SH-SY5Y (cell line): ENCODE data around the gene SURF4.

ENCODE experiments used
- GATA2 ChIP-seq: IDR thresholded peaks from 2 replicates; pipeline ENCODE4 v1.6.1; 2011; ENCODE audit warnings: mild to moderate bottlenecking, low read depth, low read length
- GATA3 ChIP-seq: IDR thresholded peaks from 2 replicates; pipeline ENCODE4 v1.6.1; 2011; ENCODE audit warnings: low read depth, mild to moderate bottlenecking, low read length, moderate library complexity

DNA sequence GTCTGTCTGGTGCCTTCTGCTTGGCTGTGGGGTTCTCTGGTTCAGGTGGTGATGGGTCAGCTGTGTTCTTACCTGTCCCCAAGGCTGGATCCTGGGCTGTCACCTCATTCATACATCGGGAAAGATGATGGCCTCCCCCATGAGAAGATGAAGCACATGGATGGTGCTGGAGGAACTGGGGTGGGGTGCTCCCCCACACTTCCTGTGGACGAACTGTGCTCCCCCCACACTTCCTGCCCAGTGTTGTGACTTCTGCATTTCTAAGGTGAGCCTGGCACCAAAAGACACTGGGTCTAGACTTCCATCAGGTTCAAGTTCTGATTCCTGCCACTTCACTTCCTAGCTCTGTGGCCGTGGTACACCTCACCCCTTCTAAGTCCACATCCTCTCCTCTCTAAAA is 35.6 kb downstream of the SURF4 start:
- no peak for TF ChIP-seq GATA2
- no peak for TF ChIP-seq GATA3
